Right atrium auricular region (tissue), 2 donors: ENCODE measurements around the gene MICA. TPM values are rescaled to one million over a fixed set of nuclear protein-coding genes. Genes with fewer than 3 reads are reported as not detected.

ENCODE experiments used
- DNase-seq: peaks from one replicate; pipeline ENCODE4 v3.0.0-alpha.2; 2019; ENCODE audit warnings: low spot score
- H3K27ac ChIP-seq, 2 donors: fragments of 200-600 bp; sonication (generic); 1 replicate in 1 of 2; 2 replicates in 1 of 2; pipeline ENCODE4 v1.5.1; 2016 to 2019
- H3K27me3 ChIP-seq, 2 donors: fragments of 200-600 bp; sonication (generic); one replicate each; pipeline versions ENCODE4 v1.5.1 to v1.6.0; 2017 to 2019
- H3K36me3 ChIP-seq: fragments of 200-600 bp; sonication (generic); one replicate; pipeline ENCODE4 v1.5.1; 2016
- H3K4me1 ChIP-seq, 2 donors: fragments of 200-600 bp; sonication (generic); one replicate each; pipeline versions ENCODE4 v1.5.1 to v1.6.0; 2017 to 2019
- H3K4me3 ChIP-seq, 2 donors: fragments of 200-600 bp; sonication (generic); 1 replicate in 1 of 2; 2 replicates in 1 of 2; pipeline ENCODE4 v1.5.1; 2017 to 2019; ENCODE audit warnings: mild to moderate bottlenecking in 1 of 2, moderate library complexity in 1 of 2
- H3K9me3 ChIP-seq, 2 donors: fragments of 200-600 bp; sonication (generic); one replicate each; pipeline ENCODE4 v1.5.1; 2019
- CTCF ChIP-seq, 2 donors: fragments of 200-600 bp; sonication (generic); IDR thresholded peaks; one replicate each; pipeline ENCODE4 v1.5.1; 2019; ENCODE audit warnings: antibody characterized with exemption in 2 of 2
- microRNA-seq, 2 donors: library from miRNA; unstranded; fragments of <30 nt; microRNA quantifications; one replicate each; pipeline ENCODE4, GENCODE V29; 2016 to 2017; ENCODE audit warnings: borderline number of aligned reads in 2 of 2, borderline replicate concordance in 1 of 2
- total RNA-seq, 2 donors: library from RNA; depleted of rRNA; stranded (reverse); fragments of >200 nt; gene quantifications; one replicate each; pipeline ENCODE4 v1.1.0, GENCODE V29; 2016

MICA gene
- total RNA-seq, 2 donors from 2014 or later, result 11.1 to 15.1 TPM

DNA sequence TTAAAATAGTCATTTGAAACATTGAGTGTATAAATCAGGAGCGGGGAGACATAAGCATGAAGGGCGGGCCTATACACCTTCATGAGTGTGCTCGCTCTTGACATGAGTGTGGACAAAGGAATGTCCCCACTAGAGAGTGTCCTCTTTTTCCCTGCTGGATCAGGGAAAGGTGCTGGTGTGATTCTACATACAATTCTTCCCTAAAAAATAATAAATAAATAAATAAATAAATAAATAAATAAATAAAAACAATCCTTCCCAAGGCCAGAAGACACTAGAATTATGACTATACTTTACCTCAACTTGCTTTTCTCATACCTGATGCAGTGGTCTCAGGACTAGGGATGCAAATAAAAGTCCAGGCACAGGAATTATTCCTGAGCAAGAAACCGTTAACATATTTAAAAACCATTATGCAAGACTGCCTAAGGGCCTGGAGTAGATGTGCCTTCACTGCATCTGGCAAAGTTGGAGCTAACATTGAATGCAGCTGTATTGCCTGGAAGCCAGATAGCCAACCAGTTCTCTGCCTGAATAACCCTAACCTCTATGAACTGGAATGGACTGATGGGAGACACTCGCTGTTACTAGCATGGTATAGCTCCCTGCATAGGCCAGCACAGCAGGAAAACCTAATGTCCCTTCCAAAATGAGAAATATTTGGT lies 57.1 kb downstream of the MICA start:
- H3K9me3 ChIP-seq, result no peaks in the 10 kb centered on the region
- H3K4me1 ChIP-seq, result peaks cover 0 to 11% of the 10 kb centered on the region in 2 donors
- no peaks in the 10 kb centered on the region for H3K36me3 ChIP-seq
- H3K4me3 ChIP-seq, result no peak overlapping the region
- no peaks in the 10 kb centered on the region for H3K27me3 ChIP-seq
- no peak for TF ChIP-seq CTCF (IDR thresholded peaks at IDR 0.05)
- H3K27ac ChIP-seq, result no peak overlapping the region
- no peak for DNase-seq

DNA sequence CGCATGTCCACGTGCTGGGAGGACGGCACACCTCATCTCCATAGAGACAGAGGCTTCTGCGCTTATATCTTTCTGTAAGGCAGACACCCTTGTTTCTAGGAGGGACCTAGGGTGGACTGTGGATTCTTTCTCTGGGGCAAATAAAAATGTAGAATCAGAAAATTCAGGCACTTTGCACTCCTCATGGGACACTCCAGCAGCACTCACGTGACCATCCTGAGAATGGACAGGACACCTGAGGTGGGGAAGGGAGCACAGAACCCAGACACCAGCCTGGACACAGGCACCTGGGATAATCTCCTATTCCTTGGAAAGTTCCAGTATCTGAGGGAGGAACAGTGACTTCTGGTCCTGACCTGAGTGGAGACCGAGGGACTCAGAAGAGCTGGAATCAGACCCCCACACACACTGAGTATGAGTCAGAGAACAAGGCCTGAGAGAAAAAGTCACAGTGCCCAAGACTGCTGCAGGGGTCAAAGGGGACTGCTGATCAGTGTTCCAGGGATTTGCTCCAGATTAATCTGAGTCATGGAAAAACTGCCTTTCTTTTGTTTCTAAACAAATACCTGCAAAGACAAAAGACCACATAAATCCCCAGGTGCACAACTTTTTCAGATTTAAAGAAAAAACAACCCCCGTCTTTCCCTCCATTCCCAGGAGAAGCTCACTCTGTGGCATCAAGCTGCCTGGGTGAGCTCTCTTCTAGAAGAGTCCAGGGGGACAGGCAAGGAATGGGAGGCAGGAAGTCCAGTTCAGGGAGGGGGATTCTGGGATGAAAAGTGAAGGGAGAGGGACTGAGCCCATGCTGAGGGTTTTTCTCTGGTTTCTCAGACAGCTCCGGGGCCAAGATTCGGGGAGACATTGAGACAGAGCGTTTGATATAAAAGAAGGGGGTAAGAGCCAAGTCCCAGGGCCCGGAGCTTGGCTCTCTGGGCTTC lies 58.9 kb downstream of the MICA start:
- Histone ChIP-seq H3K27ac (peak overlapping the region; percentile 55 to 67), H3K36me3 (no peaks in the 10 kb centered on the region), H3K9me3 (no peaks in the 10 kb centered on the region), H3K4me1 (peaks cover 0 to 11% of the 10 kb centered on the region in 2 donors), H3K27me3 (no peaks in the 10 kb centered on the region), H3K4me3 (peak overlapping the region; percentile 43 to 51)
- DNase-seq, result no peak
- TF ChIP-seq CTCF (IDR thresholded peaks at IDR 0.05), result no peak

DNA sequence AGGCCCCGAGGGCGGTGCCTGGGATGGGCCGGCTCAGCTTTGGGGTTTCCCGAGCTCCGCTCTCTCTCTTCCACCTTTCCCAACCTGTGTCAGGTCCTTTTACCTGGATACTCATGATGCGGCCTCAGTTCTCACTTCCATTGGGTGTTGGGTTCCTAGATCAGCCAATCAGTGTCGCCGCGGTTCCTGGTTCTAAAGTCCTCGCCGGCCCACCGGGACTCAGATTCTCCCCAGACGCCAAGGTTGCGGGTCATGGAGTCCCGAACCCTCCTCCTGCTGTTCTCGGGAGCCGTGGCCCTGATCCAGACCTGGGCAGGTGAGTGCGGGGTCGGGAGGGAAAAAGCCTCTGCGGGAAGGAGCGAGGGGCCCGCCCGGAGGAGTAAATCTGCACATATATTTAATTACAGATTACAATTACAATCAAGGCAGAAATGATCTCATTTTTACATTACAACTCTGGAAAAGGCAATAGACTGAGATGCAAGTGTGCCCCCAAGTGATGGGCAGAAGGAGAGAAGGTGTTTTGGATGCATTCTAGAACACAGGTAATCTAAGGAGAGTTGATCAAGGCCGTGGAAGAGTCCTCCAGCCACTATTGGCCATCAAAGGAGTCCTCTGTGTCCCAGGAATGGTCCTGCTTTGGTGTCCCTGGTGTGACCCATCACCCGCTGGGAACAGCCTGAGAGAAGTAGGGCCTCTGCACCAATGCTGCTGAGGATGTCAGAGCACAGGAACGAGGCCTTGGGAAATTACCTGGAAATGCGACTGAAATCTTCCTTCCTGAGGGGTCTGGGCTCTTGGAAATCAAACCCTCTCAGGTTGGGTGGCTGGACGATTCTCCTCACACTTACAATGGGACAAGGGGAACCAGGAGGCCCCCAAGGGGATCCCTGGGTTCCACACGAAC lies 59.8 kb downstream of the MICA start:
- H3K27me3 ChIP-seq, result no peaks in the 10 kb centered on the region
- H3K9me3 ChIP-seq, result no peaks in the 10 kb centered on the region
- H3K36me3 ChIP-seq, result no peaks in the 10 kb centered on the region
- H3K27ac ChIP-seq, result peak overlapping the region; percentile 55 to 67
- no peak for TF ChIP-seq CTCF (IDR thresholded peaks at IDR 0.05)
- peaks cover 0 to 11% of the 10 kb centered on the region in 2 donors for H3K4me1 ChIP-seq
- DNase-seq, result peak; percentile 94
- peak overlapping the region; percentile 43 to 51 for H3K4me3 ChIP-seq

DNA sequence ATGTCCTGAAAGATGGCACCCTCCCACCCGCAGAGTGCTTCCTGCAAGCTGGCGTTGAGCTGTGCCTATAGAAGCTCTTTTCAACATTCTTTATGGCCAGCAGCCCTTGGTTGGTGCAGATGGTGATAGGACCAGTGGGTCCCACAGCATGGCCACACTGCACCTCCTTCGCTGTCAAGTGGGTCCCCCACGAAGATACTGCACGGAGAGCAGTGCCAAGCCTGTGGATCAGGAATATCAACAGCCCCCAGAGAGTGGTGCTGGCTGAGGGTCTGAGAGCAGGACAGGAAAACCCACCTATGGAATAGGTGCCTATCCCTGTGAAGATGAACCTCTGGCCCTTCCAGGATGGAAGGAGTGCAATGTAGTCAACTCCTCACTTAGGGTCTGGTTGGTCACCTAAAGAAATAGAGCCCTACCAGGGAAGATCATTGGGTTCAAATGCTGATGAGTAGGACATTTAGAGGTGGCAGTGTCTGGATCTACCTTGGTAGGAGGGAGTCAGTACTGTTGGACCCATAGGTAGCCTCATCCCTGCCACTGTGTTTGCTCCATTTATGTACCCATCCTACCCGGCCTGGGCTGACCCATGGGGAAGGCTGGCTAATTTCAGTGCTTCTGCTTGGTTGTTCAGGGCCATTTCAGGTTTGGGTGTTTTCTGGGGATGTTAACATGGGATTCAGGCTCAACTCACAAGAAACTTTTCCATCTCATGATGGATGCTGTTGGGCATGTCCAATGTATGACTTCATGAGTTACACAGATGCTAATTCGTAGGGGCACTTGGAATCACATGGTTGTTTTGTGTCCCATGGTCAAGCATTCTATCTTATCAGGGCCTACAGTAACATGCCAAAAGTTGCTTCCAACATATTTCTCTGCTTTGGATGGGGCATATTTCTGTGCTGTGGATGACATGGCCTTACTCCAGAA lies 61.1 kb downstream of the MICA start:
- Histone ChIP-seq H3K9me3 (no peaks in the 10 kb centered on the region), H3K27ac (no peak overlapping the region), H3K4me1 (peaks cover 0 to 11% of the 10 kb centered on the region in 2 donors), H3K27me3 (no peaks in the 10 kb centered on the region), H3K36me3 (no peaks in the 10 kb centered on the region), H3K4me3 (peak overlapping the region in 1 of 2 donors; percentile 51)
- DNase-seq, result no peak
- TF ChIP-seq CTCF (IDR thresholded peaks at IDR 0.05), result no peak

Small RNA genes within 50 kb of the gene (microRNA-seq; reads per million reads assigned to microRNA genes)
- 0 reads per million in 2 donors for gene MIR6891

Other genes starting within 250 kb of the MICA start
- 1 to 10 TPM; 7.6 to 9.1 TPM for gene CCHCR1, start 245.8 kb upstream of the MICA start, total RNA-seq
- 1 to 10 TPM; 1.5 to 1.6 TPM for gene TCF19, start 245.0 kb upstream of the MICA start, total RNA-seq
- gene POU5F1, start 232.9 kb upstream of the MICA start, total RNA-seq, result not detected
- 100 to 1,000 TPM; 122 to 503 TPM for gene HLA-C, start 131.5 kb upstream of the MICA start, total RNA-seq
- gene HLA-B, start 46.4 kb upstream of the MICA start, total RNA-seq, result 100 to 1,000 TPM; 297 to 584 TPM
- 1 to 10 TPM; 1.6 to 3.1 TPM for gene MICB, start 94.5 kb downstream of the MICA start, total RNA-seq
- gene MCCD1, start 125.4 kb downstream of the MICA start, total RNA-seq, result not detected
- 100 to 1,000 TPM; 119 to 143 TPM for gene DDX39B, start 138.4 kb downstream of the MICA start, total RNA-seq
- 1 to 10 TPM; 1.2 to 6.0 TPM for gene ATP6V1G2, start 143.0 kb downstream of the MICA start, total RNA-seq
- 10 to 100 TPM; 12.9 to 18.4 TPM for gene NFKBIL1, start 144.0 kb downstream of the MICA start, total RNA-seq
- not detected for gene LTA, start 168.7 kb downstream of the MICA start, total RNA-seq
- gene TNF, start 172.0 kb downstream of the MICA start, total RNA-seq, result under 1 TPM in 1 of 2 donors, not detected in 1; 0.51 TPM
- not detected for gene LTB, start 178.8 kb downstream of the MICA start, total RNA-seq
- gene LST1, start 182.7 kb downstream of the MICA start, total RNA-seq, result 1 to 10 TPM; 2.8 to 8.5 TPM
- gene NCR3, start 189.4 kb downstream of the MICA start, total RNA-seq, result not detected
- 10 to 100 TPM in 1 of 2 donors, 1 to 10 TPM in 1; 8.3 to 27.3 TPM for gene AIF1, start 211.6 kb downstream of the MICA start, total RNA-seq
- gene PRRC2A, start 217.1 kb downstream of the MICA start, total RNA-seq, result 10 to 100 TPM; 61.0 to 96.7 TPM
- 100 to 1,000 TPM; 209 to 306 TPM for gene BAG6, start 249.1 kb downstream of the MICA start, total RNA-seq